ENCODE data around the gene DZIP1L.

The DZIP1L gene

GRCh38 chr3:138066972-138067371, 48.4 kb downstream of the DZIP1L start:
- DNase-seq, result no peak

GRCh38 chr3:138066383-138066782, 49.0 kb downstream of the DZIP1L start:
- no peak for DNase-seq

DNA sequence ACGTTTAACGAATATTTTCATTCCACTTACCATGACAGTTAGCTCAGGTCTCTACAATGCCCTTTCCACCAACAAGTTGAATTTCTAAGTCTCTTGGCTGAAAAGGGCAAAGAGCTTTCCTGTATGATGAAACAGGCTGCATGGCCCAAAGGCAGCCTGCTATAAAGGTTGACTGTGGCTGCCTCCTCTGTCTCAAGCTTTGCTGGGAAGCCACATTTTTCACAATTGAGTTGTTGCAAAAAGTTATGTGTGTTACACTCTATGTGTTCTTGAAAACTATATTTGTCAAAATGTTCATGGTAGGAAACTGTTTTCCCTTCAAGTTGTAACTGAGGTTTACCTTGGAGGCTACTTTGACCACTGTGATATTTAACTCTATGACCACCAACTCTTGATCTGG, 49.5 kb downstream of the DZIP1L start:
- no peak for DNase-seq

GRCh38 chr3:138063416-138063815, 52.0 kb downstream of the DZIP1L start:
- DNase-seq, result no peak

- DNase-seq, result no peak
Measured at GRCh38 chr3:138062626-138063025, 52.8 kb downstream of the DZIP1L start.

GRCh38 chr3:138062037-138062436, 53.4 kb downstream of the DZIP1L start:
- DNase-seq, result no peak

- no peak for DNase-seq
Measured at GRCh38 chr3:138060792-138061191, 54.6 kb downstream of the DZIP1L start.

GRCh38 chr3:138059261-138059660, 56.1 kb downstream of the DZIP1L start:
- DNase-seq, result no peak

DNA sequence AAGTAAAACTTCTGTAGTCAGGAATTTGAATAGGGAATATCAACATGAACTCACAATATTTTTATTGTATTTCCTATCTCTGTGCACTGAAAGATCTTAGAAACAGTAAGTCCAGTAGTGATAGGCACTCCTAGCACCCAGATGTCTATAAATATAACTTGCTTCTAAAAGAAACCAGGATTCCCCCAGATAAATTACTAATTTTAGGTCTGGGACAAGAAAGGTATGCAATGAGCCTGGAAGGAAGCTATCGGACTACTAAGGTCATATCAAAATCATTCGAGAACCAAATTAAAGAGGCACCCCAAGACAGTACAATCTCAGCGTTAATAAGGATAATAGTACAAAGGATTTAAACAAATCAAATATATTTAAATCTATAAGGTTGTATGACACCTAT, 58.0 kb downstream of the DZIP1L start:
- no peak for DNase-seq

- DNase-seq, result no peak
Measured at GRCh38 chr3:138054057-138054456, 61.4 kb downstream of the DZIP1L start.

DNA sequence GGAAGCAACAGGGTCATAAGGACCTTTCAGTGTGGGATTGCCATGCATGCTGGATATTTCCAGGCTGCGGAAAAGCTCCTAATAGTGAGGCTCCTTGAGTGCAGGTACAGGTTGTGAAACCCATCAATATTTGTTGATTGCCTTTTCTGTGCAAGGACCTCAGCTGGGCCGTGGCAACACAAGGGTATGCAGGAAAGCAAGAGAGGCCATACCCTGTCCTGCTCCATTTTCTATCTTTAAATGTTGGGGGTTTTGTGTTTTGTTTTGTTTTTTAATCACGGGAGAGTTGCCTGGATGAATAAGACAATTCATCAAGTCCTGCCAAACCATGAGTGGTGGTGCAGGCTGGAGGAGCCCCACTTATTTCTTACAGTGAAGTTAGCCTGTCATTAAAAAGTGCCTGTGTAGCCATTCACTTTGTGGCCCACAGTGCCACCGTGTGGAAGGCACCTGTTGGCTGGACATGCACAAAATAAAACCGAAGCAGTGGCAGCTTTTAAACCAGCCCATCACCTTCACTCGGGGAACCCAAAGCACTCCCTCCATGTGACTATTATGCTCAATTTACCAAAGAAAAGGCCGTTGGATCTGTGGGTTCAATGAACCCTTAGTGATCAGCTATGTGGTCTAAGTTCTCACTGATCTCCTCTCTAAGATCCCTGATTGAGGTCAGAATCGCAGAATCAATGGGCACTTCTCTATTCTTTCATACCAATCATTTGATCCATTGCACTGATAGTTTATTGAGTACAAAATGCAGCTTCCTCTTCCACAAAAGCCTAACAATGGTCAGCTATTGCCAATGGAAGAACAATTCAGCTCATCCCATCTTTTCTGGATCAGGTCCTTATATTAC, 63.2 kb downstream of the DZIP1L start:
- DNase-seq, result peak; percentile 78

DNA sequence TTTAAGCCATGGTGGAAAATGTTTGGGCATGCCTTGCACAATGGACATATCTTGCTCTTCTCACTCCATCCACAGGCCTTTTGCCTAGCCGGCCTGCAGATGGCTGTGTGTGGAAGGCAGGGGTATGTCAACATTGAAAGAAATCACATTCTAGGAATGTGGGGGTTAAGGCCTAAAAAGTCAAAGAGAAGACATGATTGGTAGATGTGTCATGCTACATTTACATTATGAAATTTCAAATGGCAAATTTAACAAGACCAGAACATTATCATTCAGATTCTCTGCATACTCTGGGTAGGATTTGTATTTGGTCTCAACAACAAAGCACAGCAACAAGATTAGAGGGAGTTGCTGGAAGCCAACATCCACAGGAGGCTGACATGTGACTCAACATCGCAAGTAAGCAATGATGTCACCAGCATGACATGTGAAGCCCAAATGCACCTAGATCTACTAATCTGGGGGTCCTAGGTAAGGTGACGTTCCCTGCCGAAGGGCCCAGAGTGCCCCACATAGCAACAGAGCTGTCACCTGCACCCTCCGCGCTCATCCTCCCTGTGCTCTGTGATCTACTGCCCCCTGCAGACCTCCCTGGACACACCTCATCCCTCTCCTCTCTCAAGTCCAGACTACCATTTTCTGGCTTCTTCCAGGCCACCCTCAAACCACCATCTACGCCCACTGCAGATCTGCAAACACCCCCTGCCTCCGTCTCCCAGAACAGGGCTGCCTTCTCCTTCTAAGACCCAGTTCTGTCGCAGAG, 66.1 kb downstream of the DZIP1L start:
- peak; percentile 35 for DNase-seq

- no peak for DNase-seq
Measured at GRCh38 chr3:138047596-138048158, 67.7 kb downstream of the DZIP1L start.

- no peak for DNase-seq
Measured at GRCh38 chr3:138046955-138047354, 68.5 kb downstream of the DZIP1L start.

DNA sequence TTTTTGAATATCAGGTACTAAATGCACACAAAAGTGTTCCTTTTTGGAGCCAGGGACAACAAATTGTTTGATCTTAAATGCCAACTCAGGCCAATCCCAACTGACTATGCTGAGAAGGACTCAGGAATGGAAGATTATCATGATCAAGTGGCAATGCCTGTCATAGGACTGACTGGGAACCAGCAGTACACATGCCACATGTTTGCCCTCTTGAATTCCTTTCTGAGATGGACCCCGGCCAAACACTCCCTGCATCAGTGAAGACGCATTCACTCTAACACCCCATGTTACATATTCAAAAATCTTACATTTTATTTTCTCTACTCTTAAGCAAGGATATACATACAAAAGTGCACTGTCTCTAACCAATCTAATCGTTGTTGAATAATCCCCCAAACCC, 69.3 kb downstream of the DZIP1L start:
- DNase-seq, result no peak

GRCh38 chr3:138043266-138044029, 72.0 kb downstream of the DZIP1L start:
- DNase-seq, result no peak

GRCh38 chr3:138042043-138042442, 73.4 kb downstream of the DZIP1L start:
- no peak for DNase-seq

GRCh38 chr3:138038725-138039462, 76.5 kb downstream of the DZIP1L start:
- DNase-seq, result no peak

- DNase-seq, result no peak
Measured at GRCh38 chr3:138036572-138036971, 78.8 kb downstream of the DZIP1L start.

DNA sequence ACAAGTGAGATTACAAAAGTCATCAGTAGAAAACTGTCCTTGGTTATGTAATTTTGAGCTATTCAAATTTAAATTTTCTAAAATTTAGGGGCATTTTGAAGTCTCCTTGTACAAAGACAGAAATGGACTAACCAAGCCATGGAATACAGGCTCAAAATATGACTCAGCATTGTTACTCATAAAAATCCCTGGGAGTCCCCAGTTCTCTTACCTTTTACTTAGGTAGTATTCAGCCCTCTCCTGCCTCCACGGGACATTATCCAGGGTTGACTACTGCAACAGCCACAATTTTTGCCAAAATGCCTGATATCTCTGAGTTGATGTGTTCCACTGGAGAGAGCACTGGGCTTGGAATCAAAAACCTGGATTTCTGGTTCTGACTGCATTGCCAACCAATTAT, 80.5 kb downstream of the DZIP1L start:
- DNase-seq, result no peak

DNA sequence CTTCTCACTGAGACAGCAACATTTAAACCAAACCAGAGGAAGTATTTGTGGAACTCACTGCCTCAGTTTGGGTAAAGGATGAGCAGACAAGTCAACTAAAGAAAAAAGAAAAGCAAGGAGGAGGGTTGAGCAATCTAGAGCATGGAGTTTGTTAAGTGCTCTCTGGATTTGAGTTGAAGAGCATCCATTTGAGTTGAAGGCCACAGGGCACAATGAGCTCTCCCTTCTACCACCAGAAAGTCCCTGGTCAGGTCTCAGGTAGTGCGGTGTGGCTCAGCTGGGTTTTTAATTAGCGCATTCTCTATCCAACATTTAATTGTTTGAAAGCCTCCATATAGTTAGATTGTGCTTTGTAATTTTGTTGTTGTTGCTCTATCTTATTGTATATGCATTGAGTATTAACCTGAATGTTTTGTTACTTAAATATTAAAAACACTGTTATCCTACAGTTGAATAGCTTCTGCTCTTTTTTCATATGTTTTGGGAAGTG, 82.2 kb downstream of the DZIP1L start:
- no peak for DNase-seq

GRCh38 chr3:138032567-138032966, 82.8 kb downstream of the DZIP1L start:
- DNase-seq, result no peak
